WTC11 (cell line): ENCODE measurements around the gene ZC3H12D.

Source experiments
- ESRRA ChIP-seq: sonication (generic); formaldehyde crosslinking; IDR thresholded peaks from 2 replicates; pipeline ENCODE4 v1.8.1; 2022; ENCODE audit warnings: mild to moderate bottlenecking, missing genetic modification reagents, borderline replicate concordance
- ZNF121 ChIP-seq: sonication (generic); formaldehyde crosslinking; IDR thresholded peaks from 2 replicates; pipeline ENCODE4 v1.8.0; 2023; ENCODE audit warnings: missing genetic modification reagents
- TF ChIP-seq, protein P1 (sequence below): fragments of 200-600 bp; IDR thresholded peaks from 2 replicates; pipeline ENCODE4 v1.8.0; 2022; ENCODE audit warnings: antibody characterized with exemption

- TF ChIP-seq ZNF121 (CRISPR knock-in tag) (no peak), ESRRA (CRISPR knock-in tag) (no peak)
- TF ChIP-seq, protein P1, sequence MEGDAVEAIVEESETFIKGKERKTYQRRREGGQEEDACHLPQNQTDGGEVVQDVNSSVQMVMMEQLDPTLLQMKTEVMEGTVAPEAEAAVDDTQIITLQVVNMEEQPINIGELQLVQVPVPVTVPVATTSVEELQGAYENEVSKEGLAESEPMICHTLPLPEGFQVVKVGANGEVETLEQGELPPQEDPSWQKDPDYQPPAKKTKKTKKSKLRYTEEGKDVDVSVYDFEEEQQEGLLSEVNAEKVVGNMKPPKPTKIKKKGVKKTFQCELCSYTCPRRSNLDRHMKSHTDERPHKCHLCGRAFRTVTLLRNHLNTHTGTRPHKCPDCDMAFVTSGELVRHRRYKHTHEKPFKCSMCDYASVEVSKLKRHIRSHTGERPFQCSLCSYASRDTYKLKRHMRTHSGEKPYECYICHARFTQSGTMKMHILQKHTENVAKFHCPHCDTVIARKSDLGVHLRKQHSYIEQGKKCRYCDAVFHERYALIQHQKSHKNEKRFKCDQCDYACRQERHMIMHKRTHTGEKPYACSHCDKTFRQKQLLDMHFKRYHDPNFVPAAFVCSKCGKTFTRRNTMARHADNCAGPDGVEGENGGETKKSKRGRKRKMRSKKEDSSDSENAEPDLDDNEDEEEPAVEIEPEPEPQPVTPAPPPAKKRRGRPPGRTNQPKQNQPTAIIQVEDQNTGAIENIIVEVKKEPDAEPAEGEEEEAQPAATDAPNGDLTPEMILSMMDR: no peak
These were observed 48.8 kb downstream of the ZC3H12D start for GRCh38 chr6:149435919-149436586.
